ENCODE results near the gene SLC39A6.

Gene SLC39A6

DNA sequence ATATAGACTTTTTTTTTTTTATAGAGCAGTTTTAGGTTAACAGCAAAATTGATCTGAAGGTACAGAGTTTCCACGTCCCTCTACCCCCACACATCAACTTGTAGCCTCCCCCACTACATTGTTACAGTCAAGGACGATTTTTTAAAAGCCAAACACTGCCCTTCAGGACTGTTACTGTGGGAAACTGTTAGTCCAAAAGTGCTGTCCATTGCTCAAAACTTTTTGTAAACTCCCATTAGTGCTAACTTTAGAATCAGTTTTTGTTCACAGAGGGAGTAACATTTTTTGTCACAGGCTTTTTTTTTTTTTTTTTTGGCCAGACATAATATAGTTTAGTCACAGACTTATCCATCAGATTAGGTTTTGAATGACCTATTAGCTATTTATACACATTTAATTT, 24.6 kb upstream of the SLC39A6 start:
- TF ChIP-seq, protein P1, sequence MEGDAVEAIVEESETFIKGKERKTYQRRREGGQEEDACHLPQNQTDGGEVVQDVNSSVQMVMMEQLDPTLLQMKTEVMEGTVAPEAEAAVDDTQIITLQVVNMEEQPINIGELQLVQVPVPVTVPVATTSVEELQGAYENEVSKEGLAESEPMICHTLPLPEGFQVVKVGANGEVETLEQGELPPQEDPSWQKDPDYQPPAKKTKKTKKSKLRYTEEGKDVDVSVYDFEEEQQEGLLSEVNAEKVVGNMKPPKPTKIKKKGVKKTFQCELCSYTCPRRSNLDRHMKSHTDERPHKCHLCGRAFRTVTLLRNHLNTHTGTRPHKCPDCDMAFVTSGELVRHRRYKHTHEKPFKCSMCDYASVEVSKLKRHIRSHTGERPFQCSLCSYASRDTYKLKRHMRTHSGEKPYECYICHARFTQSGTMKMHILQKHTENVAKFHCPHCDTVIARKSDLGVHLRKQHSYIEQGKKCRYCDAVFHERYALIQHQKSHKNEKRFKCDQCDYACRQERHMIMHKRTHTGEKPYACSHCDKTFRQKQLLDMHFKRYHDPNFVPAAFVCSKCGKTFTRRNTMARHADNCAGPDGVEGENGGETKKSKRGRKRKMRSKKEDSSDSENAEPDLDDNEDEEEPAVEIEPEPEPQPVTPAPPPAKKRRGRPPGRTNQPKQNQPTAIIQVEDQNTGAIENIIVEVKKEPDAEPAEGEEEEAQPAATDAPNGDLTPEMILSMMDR (IDR thresholded peaks at IDR 0.05; ENCODE audit: extremely low read depth, insufficient read depth, missing control alignments) = no peak
- in situ Hi-C loops (cut with MboI; ENCODE audit: low pct_unique_long_range_greater_than_20kb, low sequenced_read_pairs, unreplicated experiment) = no loop called here
- DNase-seq (ENCODE audit: low spot score) = no peak

DNA sequence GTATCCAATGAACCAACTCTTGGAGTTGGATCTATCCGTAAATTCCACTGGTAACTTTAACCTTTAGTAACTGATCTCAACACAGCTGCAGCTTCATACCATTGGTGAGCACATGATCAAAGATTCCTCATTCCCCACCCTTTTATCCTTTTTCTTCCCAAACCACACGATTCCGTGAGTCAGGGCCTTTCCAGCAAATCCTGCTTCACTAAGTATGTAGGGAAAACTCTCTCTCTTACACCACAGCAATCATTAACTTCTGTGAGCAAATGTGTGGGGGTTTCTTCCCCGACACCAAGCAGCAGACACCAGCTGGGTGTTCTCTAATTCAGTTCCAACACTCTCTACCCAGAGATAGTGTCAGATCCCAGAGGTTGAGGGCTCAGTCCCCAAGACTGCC, 24.1 kb upstream of the SLC39A6 start:
- TF ChIP-seq, protein P1 (IDR thresholded peaks at IDR 0.05; ENCODE audit: extremely low read depth, insufficient read depth, missing control alignments) = no peak
- in situ Hi-C loops (cut with MboI; ENCODE audit: low pct_unique_long_range_greater_than_20kb, low sequenced_read_pairs, unreplicated experiment) = no loop called here

GRCh38 chr18:36152781-36153180, 23.6 kb upstream of the SLC39A6 start:
- TF ChIP-seq, protein P1 (IDR thresholded peaks at IDR 0.05; ENCODE audit: extremely low read depth, insufficient read depth, missing control alignments) = no peak
- in situ Hi-C loops (cut with MboI; ENCODE audit: low pct_unique_long_range_greater_than_20kb, low sequenced_read_pairs, unreplicated experiment) = no loop called here
- no peak for DNase-seq (ENCODE audit: low spot score)

More for the DNA sequence above, 24.1 kb upstream of the SLC39A6 start:
- DNase-seq (ENCODE audit: low spot score) = no peak

DNA sequence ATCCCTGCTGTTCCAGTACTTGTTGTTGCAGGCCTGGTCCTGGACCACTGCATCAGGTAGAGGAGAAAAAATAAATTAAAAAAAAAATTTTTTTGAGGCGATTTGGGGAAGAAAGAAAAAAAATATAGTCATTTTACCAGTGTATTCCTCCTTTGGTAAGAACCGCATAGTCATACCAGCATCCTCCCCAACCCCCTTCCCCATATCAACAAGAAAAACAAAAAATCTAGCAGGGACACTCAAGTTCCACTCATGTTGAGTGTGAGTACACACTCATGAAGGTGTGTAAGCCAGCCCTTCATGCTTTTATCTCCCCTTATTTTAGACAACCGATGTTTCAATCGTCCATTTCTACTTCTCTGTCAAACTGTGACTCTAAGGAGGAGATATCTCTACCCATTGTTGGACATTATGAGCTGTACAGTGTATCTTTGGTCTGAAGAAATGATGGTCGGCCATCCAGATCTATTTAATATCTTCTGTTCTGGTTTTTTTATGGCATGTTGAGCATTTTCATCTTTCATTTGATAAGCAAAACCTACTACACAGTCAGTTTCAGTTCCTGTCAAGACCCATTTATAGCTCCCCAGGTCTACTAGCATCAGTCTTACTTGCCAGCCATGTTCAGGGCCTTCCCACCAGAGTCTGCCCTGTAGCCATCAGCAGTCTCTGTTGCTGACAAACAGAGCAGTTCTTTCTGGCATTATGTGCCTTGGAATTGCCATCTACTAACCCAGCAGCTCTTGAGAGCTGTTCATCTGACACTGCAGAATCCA, 20.6 kb upstream of the SLC39A6 start:
- peak; percentile 50 for DNase-seq (ENCODE audit: low spot score)
- in situ Hi-C loops (cut with MboI; ENCODE audit: low pct_unique_long_range_greater_than_20kb, low sequenced_read_pairs, unreplicated experiment) = no loop called here
- TF ChIP-seq, protein P1 (IDR thresholded peaks at IDR 0.05; ENCODE audit: extremely low read depth, insufficient read depth, missing control alignments) = no peak

- DNase-seq (ENCODE audit: low spot score) = no peak
- in situ Hi-C loops (cut with MboI; ENCODE audit: low pct_unique_long_range_greater_than_20kb, low sequenced_read_pairs, unreplicated experiment) = no loop called here
- TF ChIP-seq, protein P1 (IDR thresholded peaks at IDR 0.05; ENCODE audit: extremely low read depth, insufficient read depth, missing control alignments) = no peak
Measured at GRCh38 chr18:36143391-36143790, 14.3 kb upstream of the SLC39A6 start.

DNA sequence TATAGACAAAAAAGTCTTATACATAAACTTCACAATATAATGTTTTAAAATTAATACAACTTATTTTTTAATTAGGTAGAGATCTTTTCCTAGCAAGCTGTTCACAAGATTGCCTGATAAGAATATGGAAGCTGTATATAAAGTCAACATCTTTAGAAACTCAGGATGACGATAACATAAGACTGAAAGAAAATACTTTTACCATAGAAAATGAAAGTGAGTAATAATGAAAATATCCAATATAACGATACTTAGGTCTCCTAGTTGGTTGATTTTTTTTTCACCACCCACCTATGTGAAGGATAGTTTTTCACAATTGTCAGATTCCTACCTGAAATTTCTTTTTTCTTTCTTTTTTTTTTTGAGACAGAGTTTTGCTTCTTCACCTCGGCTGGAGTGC, 13.6 kb upstream of the SLC39A6 start:
- in situ Hi-C loops (cut with MboI; ENCODE audit: low pct_unique_long_range_greater_than_20kb, low sequenced_read_pairs, unreplicated experiment) = no loop called here
- no peak for DNase-seq (ENCODE audit: low spot score)
- TF ChIP-seq, protein P1 (IDR thresholded peaks at IDR 0.05; ENCODE audit: extremely low read depth, insufficient read depth, missing control alignments) = no peak
